CD4-positive, alpha-beta T cell treated with Interleukin-17A for 4 hours (primary cell): ENCODE measurements around the gene TTPAL.
"Not testable (repeated sequence)": the region's sequence is repeated elsewhere in the genome, so short reads cannot be mapped to it uniquely, and the experiment has no call there.

Experiments
- DNase-seq: peaks from one replicate; pipeline ENCODE4 v3.0.0-alpha.2; 2020; ENCODE audit warnings: mixed read lengths

TTPAL gene

GRCh38 chr20:44468044-44468782 is 7.5 kb upstream of the TTPAL start:
- no peak for DNase-seq

GRCh38 chr20:44470327-44470726 is 5.3 kb upstream of the TTPAL start:
- no peak for DNase-seq

- no peak for DNase-seq
These were observed 4.2 kb upstream of the TTPAL start for GRCh38 chr20:44471481-44471882.

- not testable (repeated sequence) for DNase-seq
These were observed 3.4 kb upstream of the TTPAL start for GRCh38 chr20:44472283-44472682.

- DNase-seq: no peak
These were observed 341 bp upstream of the TTPAL start for GRCh38 chr20:44475372-44475693.

GRCh38 chr20:44477151-44477550 is 1.5 kb downstream of the TTPAL start:
- DNase-seq: no peak

- DNase-seq: no peak
These were observed 2.5 kb downstream of the TTPAL start for GRCh38 chr20:44478206-44478605.

- DNase-seq: no peak
These were observed 4.0 kb downstream of the TTPAL start for GRCh38 chr20:44479643-44480042.

GRCh38 chr20:44480097-44480496 is 4.4 kb downstream of the TTPAL start:
- no peak for DNase-seq

- no peak for DNase-seq
These were observed 6.2 kb downstream of the TTPAL start for GRCh38 chr20:44481719-44482416.

GRCh38 chr20:44483112-44483511 is 7.4 kb downstream of the TTPAL start:
- DNase-seq: no peak

GRCh38 chr20:44485078-44485829 is 9.6 kb downstream of the TTPAL start:
- no peak for DNase-seq

GRCh38 chr20:44485830-44486198 is 10.1 kb downstream of the TTPAL start:
- DNase-seq: no peak

- no peak for DNase-seq
These were observed 12.9 kb downstream of the TTPAL start for GRCh38 chr20:44488551-44488950.

GRCh38 chr20:44489223-44489622 is 13.5 kb downstream of the TTPAL start:
- no peak for DNase-seq

GRCh38 chr20:44489931-44490330 is 14.3 kb downstream of the TTPAL start:
- no peak for DNase-seq

- no peak for DNase-seq
These were observed 16.1 kb downstream of the TTPAL start for GRCh38 chr20:44491635-44492395.

GRCh38 chr20:44494266-44494665 is 18.6 kb downstream of the TTPAL start:
- no peak for DNase-seq

GRCh38 chr20:44494681-44495080 is 19.0 kb downstream of the TTPAL start:
- DNase-seq: no peak

- no peak for DNase-seq
These were observed 19.6 kb downstream of the TTPAL start for GRCh38 chr20:44495257-44495656.

- no peak for DNase-seq
These were observed 20.3 kb downstream of the TTPAL start for GRCh38 chr20:44495802-44496481.

GRCh38 chr20:44496976-44497375 is 21.3 kb downstream of the TTPAL start:
- no peak for DNase-seq

GRCh38 chr20:44497761-44498160 is 22.1 kb downstream of the TTPAL start:
- no peak for DNase-seq
